ENCODE results near the gene AUTS2. TPM values are rescaled to one million over a fixed set of nuclear protein-coding genes. Genes with fewer than 3 reads are reported as not detected.

The AUTS2 gene
- total and polyA plus RNA-seq, 10 of the 15 experiments (the other 5 are each of a cell fraction or from before 2014, with no cell fraction given): 6.4 to 55.6 (median 21.6) TPM

- no peak for TF ChIP-seq NR2C2 (IDR thresholded peaks at IDR 0.05; ENCODE audit: borderline replicate concordance, control insufficient read depth, insufficient read length, low read depth)
- peak; percentile 82 for TF ChIP-seq RAD51 (IDR thresholded peaks at IDR 0.05)
- peak; percentile 89 for TF ChIP-seq TCF7 (IDR thresholded peaks at IDR 0.05; ENCODE audit: borderline replicate concordance)
- 0 out of 2 replicates have a peak, but pooled peaks have one; percentile 58 for TF ChIP-seq CBFB (IDR thresholded peaks at IDR 0.05; ENCODE audit: low read depth)
- peak; percentile 46; the same call in 1 of the 2 replicates for TF ChIP-seq FOXM1 (IDR thresholded peaks at IDR 0.05; ENCODE audit: low read depth, low read length)
- peak; percentile 83; the same call in 1 of the 2 replicates for TF ChIP-seq MXI1 (IDR thresholded peaks at IDR 0.05; ENCODE audit: low read depth, low read length)
- TF ChIP-seq, protein P1, sequence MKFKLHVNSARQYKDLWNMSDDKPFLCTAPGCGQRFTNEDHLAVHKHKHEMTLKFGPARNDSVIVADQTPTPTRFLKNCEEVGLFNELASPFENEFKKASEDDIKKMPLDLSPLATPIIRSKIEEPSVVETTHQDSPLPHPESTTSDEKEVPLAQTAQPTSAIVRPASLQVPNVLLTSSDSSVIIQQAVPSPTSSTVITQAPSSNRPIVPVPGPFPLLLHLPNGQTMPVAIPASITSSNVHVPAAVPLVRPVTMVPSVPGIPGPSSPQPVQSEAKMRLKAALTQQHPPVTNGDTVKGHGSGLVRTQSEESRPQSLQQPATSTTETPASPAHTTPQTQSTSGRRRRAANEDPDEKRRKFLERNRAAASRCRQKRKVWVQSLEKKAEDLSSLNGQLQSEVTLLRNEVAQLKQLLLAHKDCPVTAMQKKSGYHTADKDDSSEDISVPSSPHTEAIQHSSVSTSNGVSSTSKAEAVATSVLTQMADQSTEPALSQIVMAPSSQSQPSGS (IDR thresholded peaks at IDR 0.05; ENCODE audit: low read length): peak; percentile 59; the same call in 1 of the 2 replicates
- peak; percentile 24; the same call in 1 of the 2 replicates for TF ChIP-seq MEF2A (IDR thresholded peaks at IDR 0.05; ENCODE audit: insufficient read depth, low read depth, low read length)
- TF ChIP-seq ZBTB11 (CRISPR knock-in tag; IDR thresholded peaks at IDR 0.05): no peak
- peak; percentile 44 for TF ChIP-seq JUNB (IDR thresholded peaks at IDR 0.05)
Measured at GRCh38 chr7:69898189-69898588, 299.9 kb downstream of the AUTS2 start (continued).

Data from GM12878 (cell line).